SK-N-DZ (cell line): ENCODE results near the gene GRP.
"Not testable (repeated sequence)": the region's sequence is repeated elsewhere in the genome, so short reads cannot be mapped to it uniquely, and the experiment has no call there.

Experiments used
- DNase-seq: peaks from one replicate; pipeline ENCODE4 v3.0.0-alpha.2; 2015; ENCODE audit warnings: low spot score

GRP gene

DNA sequence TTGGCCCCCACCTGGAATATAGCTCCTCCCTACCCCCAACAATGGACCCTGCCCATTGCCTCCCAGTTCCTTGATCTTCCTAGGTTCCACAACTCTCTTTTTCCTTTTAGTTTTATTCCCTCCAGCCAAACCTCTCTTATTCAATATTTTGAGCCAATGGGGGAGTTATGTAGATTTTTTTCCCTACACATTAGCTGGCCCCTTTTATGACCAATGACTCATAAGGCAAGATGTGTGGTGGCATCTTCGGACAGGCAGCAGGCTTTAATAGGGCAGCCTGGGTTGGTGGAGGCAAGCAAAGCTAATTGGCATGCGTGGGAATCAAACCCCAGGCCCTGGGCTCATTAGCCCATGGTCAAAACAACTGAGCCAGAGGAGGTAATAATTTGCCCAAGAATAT is 9.2 kb downstream of the GRP start:
- DNase-seq, result no peak

DNA sequence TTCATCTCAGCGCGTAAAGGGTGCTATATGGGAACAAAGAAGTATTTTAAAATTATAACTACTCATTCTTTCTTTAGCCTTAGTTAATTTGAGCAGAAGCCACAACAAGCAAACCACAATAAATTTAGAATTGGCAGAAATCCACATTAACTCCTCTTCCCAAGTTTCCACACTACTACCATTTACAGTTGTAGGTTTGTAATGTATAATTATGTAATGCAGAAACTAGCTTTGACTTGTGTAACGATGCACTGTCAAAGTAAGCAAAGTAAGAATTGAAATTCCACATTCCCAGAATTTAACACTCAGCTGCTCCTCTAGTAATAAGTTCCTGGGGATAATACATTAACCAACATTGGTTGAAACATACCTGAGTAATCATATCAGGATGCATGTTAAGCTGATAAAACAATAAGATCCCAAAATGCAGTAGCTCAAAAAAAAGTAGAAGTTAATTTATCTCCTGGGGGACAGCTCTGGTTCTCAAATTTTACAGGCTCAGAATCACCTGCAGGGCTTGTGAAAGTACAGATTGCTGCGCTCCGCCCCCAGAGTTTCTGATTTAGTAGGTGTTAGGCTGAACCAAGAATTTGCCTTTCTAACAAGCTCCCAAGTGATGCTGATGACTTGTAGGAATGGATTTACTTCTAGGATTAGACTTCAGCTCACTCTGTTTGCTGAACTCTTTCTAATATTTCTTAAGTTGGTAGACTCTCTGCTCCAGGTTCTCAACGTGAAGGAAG is 9.9 kb downstream of the GRP start:
- no peak for DNase-seq

DNA sequence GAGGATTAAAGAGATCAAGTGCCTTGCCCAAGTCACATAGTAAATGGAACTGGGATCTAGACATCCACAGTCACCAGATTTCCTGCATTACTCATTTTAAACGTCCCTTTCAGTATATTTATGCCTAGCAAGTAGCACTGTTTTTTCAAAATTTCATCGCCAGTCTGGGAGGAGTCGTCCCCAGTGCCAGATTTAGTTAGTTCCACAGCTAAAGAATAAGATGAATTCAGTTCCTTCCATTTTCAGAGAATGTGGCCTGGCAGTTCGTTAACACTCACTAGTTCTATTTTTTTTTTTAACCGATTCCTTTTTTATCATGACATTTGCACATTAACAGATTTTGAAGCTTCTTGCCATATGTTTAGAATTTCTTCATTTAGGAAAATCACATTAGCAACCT is 11.2 kb downstream of the GRP start:
- DNase-seq, result no peak

DNA sequence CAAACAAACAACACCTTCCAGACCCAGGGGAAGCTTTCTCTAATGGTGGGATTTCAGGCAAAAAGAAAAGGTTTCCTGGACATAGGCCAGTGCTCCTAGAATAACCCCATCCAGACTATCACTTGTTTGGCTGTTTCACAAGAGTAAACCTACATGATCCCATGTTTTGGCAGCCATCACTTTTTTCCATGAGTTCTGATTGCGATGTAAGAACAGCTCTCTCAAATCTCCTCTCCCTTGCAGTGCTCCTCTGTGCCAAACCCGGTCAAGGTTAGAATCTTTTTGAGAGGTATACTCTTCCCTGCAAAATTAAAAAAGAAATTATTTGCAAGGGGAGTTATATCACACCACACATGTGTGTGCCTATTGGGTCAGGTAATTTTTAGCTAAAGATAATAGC is 11.9 kb downstream of the GRP start:
- DNase-seq, result no peak

DNA sequence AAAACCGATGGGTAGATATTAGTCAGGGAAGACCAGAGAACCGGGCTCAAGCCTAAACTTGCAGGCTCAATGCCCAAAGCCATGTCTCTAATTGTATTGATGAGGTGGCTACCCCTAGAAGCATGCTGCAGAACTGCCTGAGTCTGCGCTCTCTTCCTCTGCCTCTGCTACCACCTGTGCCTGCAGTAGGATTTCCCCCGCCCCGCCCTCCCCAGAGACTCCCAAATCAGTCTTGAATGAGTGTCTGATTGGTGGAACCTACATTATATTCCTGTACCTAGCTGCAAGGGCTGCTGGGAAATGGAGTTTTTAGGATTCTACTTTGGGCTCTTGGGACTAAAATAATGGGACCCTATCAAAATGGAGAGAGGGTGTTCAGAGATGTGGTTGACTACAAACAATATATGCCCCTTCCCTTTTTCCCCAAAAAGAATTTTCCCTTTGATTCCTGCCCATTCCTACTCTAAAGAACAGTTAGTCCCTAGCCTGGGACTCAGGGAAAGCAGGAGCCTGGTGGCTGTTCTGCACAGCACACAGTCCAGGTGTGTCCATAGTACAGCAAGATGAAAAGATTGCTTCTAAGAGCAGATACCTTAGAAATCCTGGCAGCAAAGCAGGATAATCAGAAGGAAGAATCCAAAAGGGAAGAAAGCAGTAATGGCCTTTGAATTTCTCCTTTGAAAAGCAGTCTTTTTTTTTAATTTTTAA is 12.5 kb downstream of the GRP start:
- no peak for DNase-seq

DNA sequence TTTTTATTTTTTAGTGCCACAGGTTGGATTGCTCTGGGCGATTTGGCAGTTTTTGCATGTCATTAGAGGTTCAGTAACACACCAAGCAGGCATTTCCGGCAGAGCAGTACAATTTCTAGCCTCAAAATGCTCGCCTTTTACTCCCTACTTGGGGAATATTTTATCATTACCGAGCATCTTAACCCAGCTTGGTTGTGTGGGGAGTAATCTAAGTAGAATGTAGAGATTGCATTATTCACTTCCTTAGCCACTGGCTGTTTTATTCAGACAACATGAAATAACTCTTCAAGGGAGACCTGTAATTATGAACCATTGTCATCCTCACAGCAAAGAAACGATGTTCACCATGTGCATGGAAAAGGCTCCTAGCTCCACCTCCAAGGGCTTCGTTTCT is 13.1 kb downstream of the GRP start:
- no peak for DNase-seq

DNA sequence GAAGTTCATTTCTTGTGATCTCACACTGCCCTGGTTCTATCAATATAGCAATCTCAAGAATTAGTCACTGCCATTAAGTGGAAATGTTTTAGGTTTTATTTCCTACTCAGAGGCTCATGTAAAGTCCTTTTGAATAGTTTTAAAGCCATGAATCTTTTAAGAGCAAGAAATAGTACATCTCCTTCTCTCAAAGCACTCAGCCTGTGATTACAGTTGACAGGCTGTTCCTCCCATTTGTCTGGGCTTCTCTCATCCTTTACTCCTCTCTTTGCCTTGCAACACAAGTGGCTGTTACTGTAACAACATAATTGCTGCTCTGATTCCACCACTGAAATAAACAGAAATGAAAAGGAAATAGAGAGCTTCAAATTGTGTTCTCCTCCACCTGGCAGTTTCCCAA is 18.4 kb downstream of the GRP start:
- no peak for DNase-seq

DNA sequence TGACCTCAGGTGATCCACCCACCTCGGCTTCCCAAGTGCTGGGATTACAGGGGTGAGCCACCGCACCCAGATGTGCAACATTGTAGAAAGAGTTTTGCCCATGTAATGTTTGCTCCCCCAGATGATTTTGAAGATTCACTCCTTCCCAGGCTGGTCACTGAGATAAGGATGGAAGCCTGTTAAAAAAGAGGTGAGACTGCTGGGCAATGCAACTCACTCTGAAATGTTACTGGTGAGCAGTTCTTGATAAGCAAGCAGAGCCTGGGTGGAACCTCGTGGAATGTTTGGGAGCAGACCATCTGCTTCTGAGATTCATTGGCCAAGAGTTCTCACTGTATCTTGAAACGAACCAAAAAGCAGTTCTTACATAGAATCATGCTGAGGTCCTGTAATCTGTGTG is 19.7 kb downstream of the GRP start:
- DNase-seq, result no peak

DNA sequence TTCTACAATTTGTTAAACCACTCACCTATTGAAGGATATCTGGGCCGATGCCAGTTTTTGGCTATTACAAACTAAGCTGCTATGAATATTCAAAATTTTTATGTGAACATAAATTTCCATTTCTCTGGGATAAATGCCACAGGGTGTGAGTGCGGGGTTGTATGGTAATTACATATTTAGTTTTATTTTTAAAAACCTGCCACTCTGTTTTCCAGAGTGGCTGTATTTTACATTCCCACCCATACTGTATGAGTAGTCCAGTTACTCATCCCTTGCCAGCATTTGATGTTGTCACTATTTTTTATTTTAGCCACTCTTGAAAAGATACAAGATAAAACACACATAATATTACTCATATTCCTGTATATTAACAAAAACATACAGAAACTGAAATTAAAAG is 22.9 kb downstream of the GRP start:
- no peak for DNase-seq

DNA sequence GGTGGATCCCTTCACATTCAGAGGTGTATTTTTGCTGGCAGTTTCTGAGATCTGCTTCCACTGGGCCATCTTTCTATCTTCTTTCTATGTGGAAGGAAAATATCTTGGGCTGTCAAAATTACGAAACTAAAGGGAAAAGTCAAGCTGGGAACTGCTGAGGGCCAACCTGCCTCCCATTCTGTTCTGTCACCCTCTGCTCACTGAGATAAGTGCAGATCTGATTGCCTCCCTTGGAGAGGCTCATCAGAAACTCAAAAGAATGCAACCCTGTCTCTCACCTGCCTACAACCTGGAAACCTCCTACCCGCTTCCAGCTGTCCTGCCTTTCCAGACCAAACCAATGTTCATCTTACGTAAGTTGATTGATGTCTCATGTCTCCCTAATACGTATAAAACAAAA is 26.8 kb downstream of the GRP start:
- no peak for DNase-seq

DNA sequence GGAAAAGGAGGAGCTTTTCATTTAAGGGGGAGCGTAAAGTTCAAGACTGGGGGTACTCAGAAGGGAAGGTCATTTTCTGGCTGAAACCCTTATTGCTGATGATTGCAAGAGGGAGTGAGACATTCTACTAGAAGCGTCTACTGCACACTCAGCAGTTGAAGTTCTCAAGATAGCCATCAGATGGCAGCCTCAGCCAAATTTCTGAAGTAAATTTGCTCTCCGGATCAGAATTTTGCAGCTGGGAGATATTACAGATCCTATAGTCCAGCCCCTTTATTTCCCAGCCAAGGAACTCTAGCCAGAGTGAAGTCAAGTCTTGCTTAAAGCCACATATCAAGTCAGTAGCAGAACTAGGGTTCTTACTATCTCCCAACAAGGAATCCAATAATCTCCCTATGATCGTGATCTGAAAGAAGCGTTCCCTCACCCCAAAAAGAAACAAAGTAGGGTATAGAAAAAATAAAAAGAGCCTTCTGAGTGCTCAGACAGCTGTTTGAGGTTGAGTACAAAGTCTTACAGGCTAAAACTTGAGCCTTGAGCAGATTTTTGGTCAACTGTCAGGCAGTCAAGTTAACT is 29.3 kb downstream of the GRP start:
- DNase-seq, result peak; percentile 73

DNA sequence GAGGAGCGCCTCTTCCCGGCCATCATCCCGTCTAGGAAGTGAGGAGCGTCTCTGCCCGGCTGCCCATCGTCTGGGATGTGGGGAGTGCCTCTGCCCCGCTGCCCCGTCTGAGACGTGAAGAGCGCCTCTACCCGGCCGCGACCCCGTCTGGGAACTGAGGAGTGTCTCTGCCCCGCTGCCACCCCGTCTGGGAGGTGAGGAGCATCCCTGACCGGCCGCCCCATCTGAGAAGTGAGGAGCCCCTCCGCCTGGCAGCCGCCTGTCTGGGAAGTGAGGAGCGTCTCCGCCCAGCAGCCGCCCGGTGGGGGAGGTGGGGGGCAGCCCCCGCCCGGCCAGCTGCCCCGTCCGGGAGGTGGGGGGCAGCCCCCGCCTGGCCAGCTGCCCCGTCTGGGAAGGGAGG is 35.5 kb downstream of the GRP start:
- not testable (repeated sequence) for DNase-seq

DNA sequence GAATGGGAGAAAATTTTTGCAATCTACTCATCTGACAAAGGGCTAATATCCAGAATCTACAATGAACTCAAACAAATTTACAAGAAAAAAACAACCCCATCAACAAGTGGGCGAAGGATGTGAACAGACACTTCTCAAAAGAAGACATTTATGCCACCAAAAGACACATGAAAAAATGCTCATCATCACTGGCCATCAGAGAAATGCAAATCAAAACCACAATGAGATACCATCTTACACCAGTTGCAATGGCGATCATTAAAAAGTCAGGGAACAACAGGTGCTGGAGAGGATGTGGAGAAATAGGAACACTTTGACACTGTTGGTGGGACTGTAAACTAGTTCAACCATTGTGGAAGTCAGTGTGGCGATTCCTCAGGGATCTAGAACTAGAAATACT is 41.9 kb downstream of the GRP start:
- DNase-seq, result not testable (repeated sequence)

DNA sequence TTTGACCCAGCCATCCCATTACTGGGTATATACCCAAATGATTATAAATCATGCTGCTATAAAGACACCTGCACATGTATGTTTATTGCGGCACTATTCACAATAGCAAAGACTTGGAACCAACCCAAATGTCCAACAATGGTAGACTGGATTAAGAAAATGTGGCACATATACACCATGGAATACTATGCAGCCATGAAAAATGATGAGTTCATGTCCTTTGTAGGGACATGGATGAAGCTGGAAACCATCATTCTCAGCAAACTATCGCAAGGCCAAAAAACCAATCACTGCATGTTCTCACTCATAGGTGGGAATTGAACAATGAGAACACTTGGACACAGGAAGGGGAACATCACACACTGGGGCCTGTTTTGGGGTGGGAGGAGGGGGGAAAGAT is 42.3 kb downstream of the GRP start:
- not testable (repeated sequence) for DNase-seq

DNA sequence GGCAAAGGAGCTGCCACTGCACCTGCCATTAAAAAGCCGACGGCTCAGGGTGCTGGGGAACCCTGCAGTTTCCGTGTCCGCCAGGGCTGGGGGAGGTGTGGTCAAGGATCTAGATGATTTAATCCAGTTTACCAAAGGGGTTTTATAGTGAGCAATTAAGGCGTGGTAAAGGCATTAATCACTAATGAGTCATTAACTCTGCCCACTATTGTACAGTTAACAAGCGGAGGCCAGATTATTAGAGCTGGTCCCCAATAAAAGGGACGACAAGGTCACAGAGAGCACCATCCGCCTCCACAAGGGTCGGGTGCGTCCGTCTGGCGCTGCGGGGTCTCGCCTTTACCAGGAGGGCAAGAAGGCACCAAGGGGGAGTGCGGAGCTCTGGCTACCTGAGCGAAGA is 43.7 kb downstream of the GRP start:
- no peak for DNase-seq

DNA sequence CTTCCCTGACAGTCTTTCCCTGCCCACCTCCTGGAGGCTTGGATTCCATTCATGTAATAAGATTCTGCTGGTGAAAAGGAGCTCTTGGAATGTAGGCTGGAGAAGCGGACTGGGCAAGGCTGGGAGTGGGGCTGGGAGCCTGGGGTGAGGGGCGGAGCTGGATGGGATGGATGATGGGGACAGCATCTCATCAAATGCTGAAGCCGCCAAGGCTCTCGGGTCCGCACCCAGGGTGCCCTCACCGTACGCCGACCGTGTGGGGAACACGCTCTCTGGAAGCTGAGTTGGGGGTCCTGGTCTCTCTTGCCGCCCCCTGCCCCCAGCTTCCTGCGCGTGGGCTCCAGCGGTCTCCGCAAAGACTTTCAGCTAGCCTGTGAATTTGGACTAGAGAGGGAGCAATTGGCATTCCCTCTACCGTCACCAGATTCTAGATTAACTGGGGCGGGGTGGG is 44.2 kb downstream of the GRP start:
- DNase-seq, result no peak

DNA sequence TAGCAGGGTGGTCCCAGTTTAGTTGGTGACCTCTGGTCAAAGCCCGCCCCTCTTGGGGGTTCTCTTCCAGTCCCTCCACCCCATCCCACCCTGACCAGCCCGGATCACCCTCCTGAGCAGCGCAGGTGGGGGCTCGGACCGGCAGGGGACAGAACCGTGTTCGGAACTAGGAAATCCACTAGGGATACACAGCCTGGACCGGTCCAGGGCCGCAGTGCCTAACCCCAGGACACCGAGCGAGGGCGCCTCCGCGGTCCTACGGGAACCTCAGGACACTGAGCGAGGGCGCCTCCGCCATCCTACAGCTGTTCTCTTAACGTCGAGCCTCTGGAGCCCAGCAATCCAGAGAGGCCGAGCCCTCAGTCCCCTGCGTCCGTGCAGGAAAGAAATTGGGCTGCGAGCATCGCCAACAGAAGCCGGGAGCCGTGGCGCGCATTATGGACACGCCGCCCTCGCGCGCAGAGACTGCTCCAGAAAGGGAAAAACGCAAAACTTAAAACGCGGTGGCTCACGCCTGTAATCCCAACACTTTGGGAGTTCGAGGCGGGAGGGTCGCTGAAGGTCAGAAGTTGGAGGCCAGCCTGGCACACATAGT is 44.8 kb downstream of the GRP start:
- no peak for DNase-seq

DNA sequence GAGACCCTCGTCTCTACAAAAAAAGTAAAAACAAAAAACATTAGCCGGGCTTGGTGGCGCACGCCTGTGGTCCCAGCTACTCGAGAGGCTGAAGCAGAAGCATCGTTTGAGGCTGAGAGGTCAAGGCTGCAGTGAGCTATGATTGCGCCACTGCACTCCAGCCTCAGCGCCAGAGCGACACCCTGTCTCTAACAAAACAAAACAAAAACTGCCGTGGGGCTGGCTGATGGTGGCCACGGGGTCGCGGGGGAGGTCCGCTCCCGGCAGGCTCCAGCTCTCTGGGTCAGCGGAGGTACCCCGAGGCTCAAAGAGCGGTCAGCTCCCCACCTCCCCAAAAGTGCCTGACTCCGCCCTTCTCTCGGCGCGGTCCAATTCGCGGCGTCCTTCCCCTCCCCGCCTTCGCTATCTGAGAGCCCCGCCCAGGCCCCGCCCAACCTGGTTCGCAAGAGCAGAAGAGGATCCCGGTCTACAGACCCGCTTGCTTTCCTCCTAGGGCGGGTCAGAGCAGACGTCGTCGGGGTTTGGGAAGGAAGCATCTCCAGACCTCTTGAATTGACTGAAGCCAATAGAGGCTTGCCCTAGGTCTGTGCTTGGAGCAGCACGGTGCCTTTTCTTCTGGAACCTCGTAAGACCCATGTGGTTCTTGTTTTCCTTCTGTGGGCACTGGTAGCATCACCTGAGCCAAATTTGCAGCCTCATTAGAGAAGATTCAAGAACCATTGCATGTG is 45.5 kb downstream of the GRP start:
- DNase-seq, result no peak

DNA sequence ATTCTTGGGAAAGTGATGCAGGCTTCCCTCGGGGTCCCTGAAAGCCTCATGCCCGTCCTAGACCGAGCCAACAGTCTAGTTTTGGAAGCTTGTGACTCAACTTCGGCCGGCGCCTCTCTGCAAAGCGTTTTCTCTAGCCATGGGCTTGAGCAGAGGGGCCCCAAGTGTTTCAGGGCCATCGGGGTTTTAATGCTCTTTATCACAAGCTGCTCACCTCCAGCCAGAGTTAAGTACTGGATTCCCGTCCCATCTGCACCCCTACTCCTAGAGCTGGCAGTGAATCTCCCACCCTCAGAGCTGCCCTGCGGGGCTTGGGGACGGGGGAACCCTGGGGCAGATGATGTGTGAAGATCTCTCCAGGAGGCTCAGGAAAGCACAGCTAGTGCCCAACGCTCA is 46.0 kb downstream of the GRP start:
- DNase-seq, result no peak

DNA sequence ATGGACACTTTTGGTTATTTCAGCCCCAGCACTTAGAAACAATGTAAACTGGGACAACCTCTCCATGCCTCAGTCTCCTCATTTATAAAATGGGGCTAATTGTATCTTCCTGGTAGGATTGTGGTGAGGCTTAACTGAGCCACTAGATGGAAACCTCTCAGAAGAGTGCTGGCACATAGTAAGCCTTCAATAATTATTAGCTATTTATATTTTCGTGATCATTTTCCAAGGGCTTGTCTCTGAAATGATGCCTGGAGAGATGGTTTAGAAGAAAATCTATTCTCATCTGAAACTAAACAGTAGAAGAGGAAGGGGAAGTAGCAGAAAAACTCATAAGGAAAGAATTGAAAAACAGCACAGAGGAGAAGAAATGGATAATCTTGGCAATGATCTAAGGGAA is 46.5 kb downstream of the GRP start:
- no peak for DNase-seq

DNA sequence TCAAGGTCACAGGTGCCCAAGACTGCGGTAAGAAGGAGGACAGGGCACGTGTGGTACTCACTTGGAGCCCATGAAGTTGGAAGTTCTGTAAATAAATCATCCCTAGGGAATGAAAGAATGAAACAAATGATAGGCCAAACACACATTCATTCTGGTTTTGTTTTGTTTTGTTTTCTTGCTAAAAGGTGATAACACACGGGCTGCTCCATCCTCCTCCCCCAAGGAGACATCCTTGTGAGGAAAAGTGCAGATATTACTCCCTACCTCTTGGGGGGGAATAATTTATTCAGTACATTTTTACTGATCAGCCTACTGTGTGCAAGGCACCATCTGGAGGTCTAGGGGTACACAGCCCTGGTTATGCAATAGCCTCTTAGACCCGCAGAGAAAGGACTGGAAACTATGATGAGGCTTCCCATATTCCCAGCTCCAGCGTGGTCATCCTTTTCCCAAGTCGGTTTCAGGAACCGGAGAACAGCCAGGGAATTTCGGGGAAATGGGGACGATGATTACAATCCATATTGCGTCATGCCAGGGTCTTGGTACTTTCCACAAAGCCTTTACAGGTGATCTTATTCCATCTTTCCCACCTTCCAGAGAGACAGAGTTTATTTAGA is 47.0 kb downstream of the GRP start:
- DNase-seq, result no peak
